Kasumi-1 (cell line): ENCODE data around the gene SHISA3.

ENCODE experiments used
- DNase-seq, 2 experiments: peaks; one replicate each; lab custom pipeline; 2025; lab: John Stamatoyannopoulos, UW

Gene SHISA3

DNA sequence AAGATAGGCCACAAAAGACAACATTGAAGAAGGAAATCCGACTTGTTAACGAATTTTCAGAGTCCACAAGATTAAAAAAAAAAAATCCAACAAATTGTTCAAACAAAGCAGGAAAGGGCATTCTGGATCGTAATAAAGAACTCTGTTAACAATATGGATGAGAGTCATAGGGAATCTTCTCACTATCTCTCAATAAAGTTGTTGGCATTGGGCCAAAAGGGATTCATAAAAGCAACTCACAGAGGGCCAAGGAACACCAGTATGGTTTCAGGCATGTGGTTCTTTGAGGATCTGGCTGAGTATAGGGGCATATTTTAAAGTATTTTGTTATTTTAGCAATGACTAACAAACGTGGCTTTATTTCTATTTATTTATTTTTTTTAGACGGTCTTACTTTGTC, 49.5 kb downstream of the SHISA3 start:
- no peak for DNase-seq
